ENCODE data around the gene CHMP1A.
"Not testable (repeated sequence)": the region's sequence is repeated elsewhere in the genome, so short reads cannot be mapped to it uniquely, and the experiment has no call there.

The CHMP1A gene

GRCh38 chr16:89691986-89692569 is 34.6 kb upstream of the CHMP1A start:
- no peaks in the 10 kb centered on the region for H3K27me3 ChIP-seq (replicated peaks; ENCODE audit: control insufficient read depth, insufficient read depth, low read length, poor library complexity, severe bottlenecking)
- H3K4me3 ChIP-seq (ENCODE audit: insufficient read depth, low read depth, low read length, poor library complexity, severe bottlenecking) = no peak overlapping the region
- no peaks in the 10 kb centered on the region for H3K9me3 ChIP-seq (ENCODE audit: control insufficient read depth, low read length)
- H3K36me3 ChIP-seq (ENCODE audit: control insufficient read depth, insufficient read depth, low read length) = peaks cover 42% of the 10 kb centered on the region
- DNase-seq = no peak
- no peak overlapping the region for H3K27ac ChIP-seq (ENCODE audit: insufficient read depth, low read length, poor library complexity, severe bottlenecking)
- H3K4me1 ChIP-seq (ENCODE audit: control insufficient read depth, insufficient read depth, low read length, poor library complexity, severe bottlenecking) = peaks cover 16% of the 10 kb centered on the region

GRCh38 chr16:89691231-89691985 is 33.9 kb upstream of the CHMP1A start:
- no peak for DNase-seq
- peaks cover 10% of the 10 kb centered on the region for H3K4me1 ChIP-seq (ENCODE audit: control insufficient read depth, insufficient read depth, low read length, poor library complexity, severe bottlenecking)

GRCh38 chr16:89690392-89690901 is 32.9 kb upstream of the CHMP1A start:
- H3K27me3 ChIP-seq (replicated peaks; ENCODE audit: control insufficient read depth, insufficient read depth, low read length, poor library complexity, severe bottlenecking) = no peaks in the 10 kb centered on the region
- DNase-seq = no peak
- peaks cover 37% of the 10 kb centered on the region for H3K36me3 ChIP-seq (ENCODE audit: control insufficient read depth, insufficient read depth, low read length)
- peaks cover 7% of the 10 kb centered on the region for H3K4me1 ChIP-seq (ENCODE audit: control insufficient read depth, insufficient read depth, low read length, poor library complexity, severe bottlenecking)
- no peak overlapping the region for H3K27ac ChIP-seq (ENCODE audit: insufficient read depth, low read length, poor library complexity, severe bottlenecking)
- H3K4me3 ChIP-seq (ENCODE audit: insufficient read depth, low read depth, low read length, poor library complexity, severe bottlenecking) = no peak overlapping the region
- H3K9me3 ChIP-seq (ENCODE audit: control insufficient read depth, low read length) = no peaks in the 10 kb centered on the region

More at GRCh38 chr16:89691231-89691985, 33.9 kb upstream of the CHMP1A start:
- Histone ChIP-seq H3K36me3 (ENCODE audit: control insufficient read depth, insufficient read depth, low read length) (peaks cover 42% of the 10 kb centered on the region), H3K27ac (ENCODE audit: insufficient read depth, low read length, poor library complexity, severe bottlenecking) (no peak overlapping the region), H3K4me3 (ENCODE audit: insufficient read depth, low read depth, low read length, poor library complexity, severe bottlenecking) (no peak overlapping the region), H3K27me3 (replicated peaks; ENCODE audit: control insufficient read depth, insufficient read depth, low read length, poor library complexity, severe bottlenecking) (no peaks in the 10 kb centered on the region), H3K9me3 (ENCODE audit: control insufficient read depth, low read length) (no peaks in the 10 kb centered on the region)

- H3K27ac ChIP-seq (ENCODE audit: insufficient read depth, low read length, poor library complexity, severe bottlenecking); H3K4me1 ChIP-seq (ENCODE audit: control insufficient read depth, insufficient read depth, low read length, poor library complexity, severe bottlenecking); DNase-seq; H3K27me3 ChIP-seq (replicated peaks; ENCODE audit: control insufficient read depth, insufficient read depth, low read length, poor library complexity, severe bottlenecking); H3K9me3 ChIP-seq (ENCODE audit: control insufficient read depth, low read length); H3K4me3 ChIP-seq (ENCODE audit: insufficient read depth, low read depth, low read length, poor library complexity, severe bottlenecking): not testable (repeated sequence)
- peaks cover 31% of the 10 kb centered on the region for H3K36me3 ChIP-seq (ENCODE audit: control insufficient read depth, insufficient read depth, low read length)
Measured at GRCh38 chr16:89689621-89690020, 32.1 kb upstream of the CHMP1A start.

GRCh38 chr16:89689142-89689541 is 31.6 kb upstream of the CHMP1A start:
- Histone ChIP-seq H3K9me3 (ENCODE audit: control insufficient read depth, low read length) (no peaks in the 10 kb centered on the region), H3K27me3 (replicated peaks; ENCODE audit: control insufficient read depth, insufficient read depth, low read length, poor library complexity, severe bottlenecking) (no peaks in the 10 kb centered on the region), H3K36me3 (ENCODE audit: control insufficient read depth, insufficient read depth, low read length) (peaks cover 30% of the 10 kb centered on the region), H3K27ac (ENCODE audit: insufficient read depth, low read length, poor library complexity, severe bottlenecking) (no peak overlapping the region), H3K4me3 (ENCODE audit: insufficient read depth, low read depth, low read length, poor library complexity, severe bottlenecking) (no peak overlapping the region), H3K4me1 (ENCODE audit: control insufficient read depth, insufficient read depth, low read length, poor library complexity, severe bottlenecking) (peaks cover 7% of the 10 kb centered on the region)
- DNase-seq = no peak

- peaks cover 23% of the 10 kb centered on the region for H3K36me3 ChIP-seq (ENCODE audit: control insufficient read depth, insufficient read depth, low read length)
- no peak overlapping the region for H3K4me3 ChIP-seq (ENCODE audit: insufficient read depth, low read depth, low read length, poor library complexity, severe bottlenecking)
- DNase-seq = no peak
- H3K27ac ChIP-seq (ENCODE audit: insufficient read depth, low read length, poor library complexity, severe bottlenecking) = no peak overlapping the region
- peaks cover 7% of the 10 kb centered on the region for H3K4me1 ChIP-seq (ENCODE audit: control insufficient read depth, insufficient read depth, low read length, poor library complexity, severe bottlenecking)
- no peaks in the 10 kb centered on the region for H3K9me3 ChIP-seq (ENCODE audit: control insufficient read depth, low read length)
- H3K27me3 ChIP-seq (replicated peaks; ENCODE audit: control insufficient read depth, insufficient read depth, low read length, poor library complexity, severe bottlenecking) = no peaks in the 10 kb centered on the region
Measured at GRCh38 chr16:89688395-89688794, 30.9 kb upstream of the CHMP1A start.

GRCh38 chr16:89687092-89687940 is 29.8 kb upstream of the CHMP1A start:
- H3K27ac ChIP-seq (ENCODE audit: insufficient read depth, low read length, poor library complexity, severe bottlenecking) = peak overlapping the region; percentile 93
- peak in 1 of 3 donors; percentile 16 for DNase-seq
- H3K4me1 ChIP-seq (ENCODE audit: control insufficient read depth, insufficient read depth, low read length, poor library complexity, severe bottlenecking) = peaks cover 7% of the 10 kb centered on the region
- H3K4me3 ChIP-seq (ENCODE audit: insufficient read depth, low read depth, low read length, poor library complexity, severe bottlenecking) = peak overlapping the region; percentile 95
- no peaks in the 10 kb centered on the region for H3K9me3 ChIP-seq (ENCODE audit: control insufficient read depth, low read length)
- H3K36me3 ChIP-seq (ENCODE audit: control insufficient read depth, insufficient read depth, low read length) = peaks cover 18% of the 10 kb centered on the region
- H3K27me3 ChIP-seq (replicated peaks; ENCODE audit: control insufficient read depth, insufficient read depth, low read length, poor library complexity, severe bottlenecking) = no peaks in the 10 kb centered on the region

GRCh38 chr16:89686520-89687091 is 29.1 kb upstream of the CHMP1A start, which contains the start of gene CDK10:
CDK10 (plus strand) TSS chr16:89686689; CDS start chr16:89686711, 22 bp downstream.
- peak within 1 kb of the TSS; percentile 95 for H3K4me3 ChIP-seq (ENCODE audit: insufficient read depth, low read depth, low read length, poor library complexity, severe bottlenecking)

GRCh38 chr16:89685916-89686315 is 28.4 kb upstream of the CHMP1A start:
- Histone ChIP-seq H3K27ac (ENCODE audit: insufficient read depth, low read length, poor library complexity, severe bottlenecking) (no peak overlapping the region), H3K4me3 (ENCODE audit: insufficient read depth, low read depth, low read length, poor library complexity, severe bottlenecking) (peak overlapping the region; percentile 95), H3K4me1 (ENCODE audit: control insufficient read depth, insufficient read depth, low read length, poor library complexity, severe bottlenecking) (peaks cover 7% of the 10 kb centered on the region), H3K27me3 (replicated peaks; ENCODE audit: control insufficient read depth, insufficient read depth, low read length, poor library complexity, severe bottlenecking) (no peaks in the 10 kb centered on the region), H3K9me3 (ENCODE audit: control insufficient read depth, low read length) (no peaks in the 10 kb centered on the region), H3K36me3 (ENCODE audit: control insufficient read depth, insufficient read depth, low read length) (peaks cover 5% of the 10 kb centered on the region)
- no peak for DNase-seq

More at GRCh38 chr16:89686520-89687091, 29.1 kb upstream of the CHMP1A start, which contains the start of gene CDK10:
- Histone ChIP-seq H3K9me3 (ENCODE audit: control insufficient read depth, low read length) (no peaks in the 10 kb centered on the region), H3K27me3 (replicated peaks; ENCODE audit: control insufficient read depth, insufficient read depth, low read length, poor library complexity, severe bottlenecking) (no peaks in the 10 kb centered on the region), H3K4me1 (ENCODE audit: control insufficient read depth, insufficient read depth, low read length, poor library complexity, severe bottlenecking) (peaks cover 7% of the 10 kb centered on the region), H3K27ac (ENCODE audit: insufficient read depth, low read length, poor library complexity, severe bottlenecking) (peak within 1 kb of the TSS; percentile 93), H3K36me3 (ENCODE audit: control insufficient read depth, insufficient read depth, low read length) (peaks cover 11% of the 10 kb centered on the region)
- peak; percentile 79 to 87 (median 84) for DNase-seq

All from effector memory CD4-positive, alpha-beta T cell (primary cell).